NCI-H460 (cell line): ENCODE results near the gene SERPINA3. TPM values are rescaled to one million over a fixed set of nuclear protein-coding genes. Genes with fewer than 3 reads are reported as not detected.

Source experiments
- DNase-seq: peaks from one replicate; pipeline ENCODE4 v3.0.0-alpha.2; 2016; ENCODE audit warnings: low read depth; ENCODE audit errors: extremely low read depth
- total RNA-seq: library from RNA; depleted of rRNA; stranded (reverse); fragments of >200 nt; shearing (Covaris generic); gene quantifications from 2 replicates; pipeline ENCODE4 v1.2.3, GENCODE V29; 2014

The SERPINA3 gene
- total RNA-seq, 1 experiment from 2014 or later, result not detected

- no peak for DNase-seq
Measured at GRCh38 chr14:94612580-94613554, 676 bp downstream of the SERPINA3 start.

- DNase-seq, result no peak
Measured at GRCh38 chr14:94613720-94614644, 1.8 kb downstream of the SERPINA3 start.

DNA sequence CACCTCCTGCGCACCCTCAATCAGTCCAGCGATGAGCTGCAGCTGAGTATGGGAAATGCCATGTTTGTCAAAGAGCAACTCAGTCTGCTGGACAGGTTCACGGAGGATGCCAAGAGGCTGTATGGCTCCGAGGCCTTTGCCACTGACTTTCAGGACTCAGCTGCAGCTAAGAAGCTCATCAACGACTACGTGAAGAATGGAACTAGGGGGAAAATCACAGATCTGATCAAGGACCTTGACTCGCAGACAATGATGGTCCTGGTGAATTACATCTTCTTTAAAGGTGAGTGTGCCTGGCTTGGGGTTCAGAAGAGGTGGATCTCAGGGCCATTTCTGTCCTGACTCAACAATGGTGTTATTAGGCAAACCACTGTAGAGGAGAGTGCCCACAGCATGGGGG is 2.6 kb downstream of the SERPINA3 start:
- no peak for DNase-seq

- no peak for DNase-seq
Measured at GRCh38 chr14:94615254-94615653, 3.1 kb downstream of the SERPINA3 start.

GRCh38 chr14:94615823-94616570 is 3.8 kb downstream of the SERPINA3 start:
- DNase-seq, result no peak

DNA sequence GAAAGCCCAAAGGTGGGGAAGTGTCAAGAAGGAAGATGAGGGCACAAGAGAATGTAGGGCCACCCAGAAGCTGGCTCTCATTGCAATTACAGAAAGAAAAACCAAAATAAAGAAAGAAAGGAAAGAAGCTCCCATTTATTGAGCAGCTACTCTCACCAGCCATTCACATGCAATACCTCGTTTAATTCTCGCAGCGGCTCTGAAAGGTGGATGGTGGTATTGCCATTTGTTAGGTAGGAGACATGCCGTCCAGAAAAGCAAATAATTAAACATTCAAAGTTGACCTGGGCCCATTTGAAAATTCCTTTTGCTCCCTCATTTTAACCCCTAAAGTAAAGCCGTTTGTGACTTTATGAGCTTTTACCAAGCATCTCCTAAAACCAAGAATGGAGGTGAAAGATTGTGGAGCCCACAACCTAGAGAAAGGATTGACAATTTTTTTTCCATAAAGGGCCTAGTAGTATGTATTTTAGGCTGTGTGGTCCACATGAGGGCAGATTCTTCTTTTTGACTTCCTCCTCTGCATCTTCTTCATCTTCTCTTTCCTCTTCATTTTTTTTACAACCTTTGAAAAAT is 5.3 kb downstream of the SERPINA3 start:
- no peak for DNase-seq

- no peak for DNase-seq
Measured at GRCh38 chr14:94617988-94618822, 6.0 kb downstream of the SERPINA3 start.

DNA sequence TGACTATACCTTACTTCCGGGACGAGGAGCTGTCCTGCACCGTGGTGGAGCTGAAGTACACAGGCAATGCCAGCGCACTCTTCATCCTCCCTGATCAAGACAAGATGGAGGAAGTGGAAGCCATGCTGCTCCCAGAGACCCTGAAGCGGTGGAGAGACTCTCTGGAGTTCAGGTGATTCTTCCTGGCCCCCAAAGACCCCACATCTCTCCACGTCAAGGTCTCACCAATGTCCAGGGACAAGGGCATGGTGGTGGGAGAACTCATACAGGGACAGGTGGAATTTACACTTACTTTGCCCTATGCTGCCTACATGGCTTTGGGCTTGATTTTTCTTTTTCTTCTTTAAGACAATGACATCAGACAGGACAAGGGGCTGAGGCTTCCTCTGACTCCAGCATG is 7.1 kb downstream of the SERPINA3 start:
- no peak for DNase-seq

DNA sequence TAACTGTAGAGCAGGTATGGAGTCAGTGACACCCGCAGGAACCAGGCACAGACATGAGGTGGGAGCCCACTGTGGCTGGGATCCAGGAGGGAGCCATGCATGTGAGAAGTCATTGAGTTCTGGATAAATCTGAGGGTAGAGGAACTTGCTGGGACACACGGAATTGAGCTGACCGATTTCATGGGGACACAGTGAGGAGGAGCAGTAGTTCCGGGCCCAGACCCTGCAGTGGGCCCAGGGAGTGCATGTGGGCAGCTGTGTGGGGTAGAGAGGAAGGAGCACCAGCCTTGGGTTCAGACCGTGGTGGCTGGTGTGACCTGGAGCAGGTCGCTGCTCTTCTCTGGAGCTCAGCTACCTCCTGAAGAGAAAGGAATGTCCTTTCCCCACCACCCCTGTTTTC is 8.4 kb downstream of the SERPINA3 start:
- no peak for DNase-seq

- DNase-seq, result no peak
Measured at GRCh38 chr14:94621358-94622134, 9.4 kb downstream of the SERPINA3 start.

DNA sequence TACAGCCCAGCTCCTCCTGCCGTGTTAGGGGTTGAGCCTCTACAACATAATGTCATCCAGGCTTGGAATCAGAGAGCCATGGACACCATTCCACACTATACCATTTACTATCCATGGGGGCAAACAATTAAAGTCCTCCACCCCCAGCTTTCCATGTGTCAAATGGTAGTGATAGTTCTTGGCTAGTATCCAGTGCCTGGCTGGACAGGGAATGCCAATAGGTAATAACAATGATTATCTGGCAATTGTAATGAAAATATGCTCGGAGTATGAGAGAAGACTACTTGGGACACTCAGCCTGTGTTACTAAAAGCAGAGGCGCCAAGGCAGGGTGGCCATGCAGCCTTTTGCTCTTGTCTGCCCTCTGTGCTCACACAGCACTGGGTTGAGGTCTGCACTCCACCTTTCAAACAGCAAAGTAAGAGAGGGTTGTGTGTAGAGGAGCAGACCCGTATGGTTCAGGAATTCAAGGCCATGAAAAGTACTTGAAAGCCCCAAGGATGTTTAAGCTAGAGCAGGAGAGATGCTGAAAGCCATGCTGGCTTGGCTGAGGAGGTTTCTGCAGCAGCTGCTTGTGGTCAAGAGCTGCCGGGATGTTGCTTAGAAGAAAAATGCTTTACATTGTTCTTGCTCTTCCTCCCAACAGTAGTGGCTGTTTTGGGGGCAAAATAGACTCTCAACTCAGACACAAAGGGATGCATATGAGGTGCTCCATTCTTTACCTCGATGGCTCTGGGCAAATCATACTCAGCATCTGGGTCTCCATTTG is 10.6 kb downstream of the SERPINA3 start:
- no peak for DNase-seq

GRCh38 chr14:94623422-94623809 is 11.2 kb downstream of the SERPINA3 start:
- DNase-seq, result no peak

DNA sequence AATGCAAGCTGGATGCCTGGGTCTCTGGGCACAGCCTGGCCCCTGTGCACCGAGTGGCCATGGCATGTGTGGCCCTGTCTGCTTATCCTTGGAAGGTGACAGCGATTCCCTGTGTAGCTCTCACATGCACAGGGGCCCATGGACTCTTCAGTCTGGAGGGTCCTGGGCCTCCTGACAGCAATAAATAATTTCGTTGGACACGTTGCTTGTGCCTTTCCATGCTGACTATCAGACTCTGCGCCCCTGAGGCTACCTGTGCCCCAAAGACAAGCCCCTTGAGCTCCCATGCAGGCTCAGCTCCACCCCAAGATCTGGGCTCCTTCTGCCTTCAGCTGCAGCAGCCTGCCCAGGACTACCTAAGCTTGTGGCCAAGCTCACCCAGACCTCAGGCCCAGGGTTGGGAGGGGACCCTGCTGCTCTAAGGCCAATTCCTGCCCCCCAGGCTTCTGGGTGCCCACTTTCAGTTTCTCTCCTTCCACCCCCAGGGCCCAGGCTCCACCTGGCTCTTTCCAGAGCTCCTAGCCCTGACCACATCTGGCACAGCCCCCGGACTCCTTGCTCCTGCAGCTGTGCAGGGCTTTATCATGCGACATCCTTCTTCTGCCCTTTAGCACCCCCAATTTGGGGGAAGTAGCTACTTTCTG is 11.8 kb downstream of the SERPINA3 start:
- no peak for DNase-seq

DNA sequence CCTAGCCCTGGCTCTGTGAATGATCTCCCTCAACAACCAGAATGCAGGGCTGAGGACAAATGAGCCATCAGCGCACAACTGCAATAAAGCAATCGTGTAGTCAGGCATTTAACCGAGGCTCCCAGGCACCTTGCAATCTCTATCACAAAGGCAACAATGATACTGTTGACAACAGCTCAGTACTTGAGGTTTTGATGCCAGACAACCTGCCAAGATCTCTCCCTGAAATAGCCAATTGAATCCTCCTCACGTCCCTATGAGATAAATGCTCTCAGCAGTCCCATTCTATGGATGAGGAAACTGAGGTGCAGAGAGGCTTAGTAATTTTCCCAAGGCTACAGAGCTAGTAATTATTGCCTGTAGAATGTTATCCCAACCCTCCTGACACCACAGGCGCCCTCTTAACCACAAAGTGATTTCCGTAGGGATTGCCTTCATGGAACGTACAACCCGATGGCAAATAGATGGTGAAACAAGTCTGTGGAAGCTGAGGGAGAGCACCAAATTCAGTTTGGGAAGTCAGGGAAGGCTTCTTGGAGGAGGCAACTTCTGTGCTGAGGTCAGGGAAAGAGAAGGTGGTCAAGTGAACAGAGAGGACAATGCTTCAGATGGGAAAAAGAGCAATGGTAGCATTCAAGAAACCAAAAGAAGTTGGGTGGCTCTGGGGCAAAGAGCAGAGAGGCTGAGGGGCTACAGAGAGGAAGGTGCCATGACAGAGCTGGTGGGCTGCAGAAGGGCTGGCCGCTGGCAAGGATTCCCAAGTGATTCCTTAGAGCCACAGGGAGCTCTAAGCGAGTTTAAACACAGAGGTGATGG is 12.6 kb downstream of the SERPINA3 start:
- DNase-seq, result no peak

DNA sequence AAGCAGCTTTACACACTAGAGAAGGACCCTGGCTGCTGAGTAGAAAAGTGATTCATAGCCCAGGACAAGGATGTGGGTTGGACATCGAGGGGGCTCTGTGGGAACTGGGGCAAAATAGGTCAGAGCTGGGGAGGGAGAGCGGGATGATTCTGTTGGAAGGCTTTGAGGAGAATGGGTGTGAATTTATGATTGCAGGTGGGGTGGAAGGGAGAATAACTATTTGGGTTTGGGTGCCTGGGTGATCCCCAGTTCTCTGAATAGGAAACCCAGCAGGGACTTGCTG is 13.1 kb downstream of the SERPINA3 start:
- no peak for DNase-seq

- DNase-seq, result no peak
Measured at GRCh38 chr14:94628578-94628977, 16.4 kb downstream of the SERPINA3 start.

- no peak for DNase-seq
Measured at GRCh38 chr14:94630396-94630795, 18.2 kb downstream of the SERPINA3 start.
